ENCODE results near the gene POU2F1. TPM values are rescaled to one million over a fixed set of nuclear protein-coding genes. Genes with fewer than 3 reads are reported as not detected.
"Not testable (repeated sequence)": the region's sequence is repeated elsewhere in the genome, so short reads cannot be mapped to it uniquely, and the experiment has no call there.

POU2F1 gene
- total and polyA plus RNA-seq, 11 donors: 2.4 to 13.4 (median 8.8) TPM

DNA sequence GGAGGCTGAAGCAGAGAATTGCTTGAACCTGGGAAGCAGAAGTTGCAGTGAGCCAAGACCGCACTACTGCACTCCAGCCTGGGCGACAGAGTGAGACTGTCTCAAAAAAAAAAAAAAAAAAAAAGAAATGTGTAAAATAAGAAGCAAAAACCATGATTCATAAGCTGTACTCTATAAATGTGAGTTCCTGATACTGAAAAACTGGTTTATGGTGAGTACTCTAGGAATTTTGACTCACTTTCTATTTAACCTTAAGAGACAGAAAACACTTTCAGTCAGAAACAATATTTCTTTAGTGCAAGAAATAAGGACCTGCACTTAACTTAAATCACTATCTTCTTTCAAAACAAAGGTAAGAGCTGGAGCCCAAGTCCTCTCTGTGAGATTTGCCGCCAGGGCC, 19.9 kb upstream of the POU2F1 start:
- no peak overlapping the region for H3K4me3 ChIP-seq
- H3K4me1 ChIP-seq: peaks cover 0 to 5% (median 0%) of the 10 kb centered on the region in 12 donors
- DNase-seq (no peak), ATAC-seq (no peak)
- 97 to 100% (median 98%) methylated on average over 3 of the region's 3 CpGs for WGBS, 4 donors
- H3K27ac ChIP-seq: no peak overlapping the region
- intact Hi-C loops (cut with DNase I): loop anchor here in 2 of 10 donors (10.0 kb wide), 2 partner anchors 76 to 296 kb away; no protein-coding TSS in a partner anchor
- no peaks in the 10 kb centered on the region for H3K27me3 ChIP-seq
- no peaks in the 10 kb centered on the region for H3K36me3 ChIP-seq
- peaks cover 0 to 9% (median 3%) of the 10 kb centered on the region in 12 donors for H3K9me3 ChIP-seq
- TF ChIP-seq, protein P1, sequence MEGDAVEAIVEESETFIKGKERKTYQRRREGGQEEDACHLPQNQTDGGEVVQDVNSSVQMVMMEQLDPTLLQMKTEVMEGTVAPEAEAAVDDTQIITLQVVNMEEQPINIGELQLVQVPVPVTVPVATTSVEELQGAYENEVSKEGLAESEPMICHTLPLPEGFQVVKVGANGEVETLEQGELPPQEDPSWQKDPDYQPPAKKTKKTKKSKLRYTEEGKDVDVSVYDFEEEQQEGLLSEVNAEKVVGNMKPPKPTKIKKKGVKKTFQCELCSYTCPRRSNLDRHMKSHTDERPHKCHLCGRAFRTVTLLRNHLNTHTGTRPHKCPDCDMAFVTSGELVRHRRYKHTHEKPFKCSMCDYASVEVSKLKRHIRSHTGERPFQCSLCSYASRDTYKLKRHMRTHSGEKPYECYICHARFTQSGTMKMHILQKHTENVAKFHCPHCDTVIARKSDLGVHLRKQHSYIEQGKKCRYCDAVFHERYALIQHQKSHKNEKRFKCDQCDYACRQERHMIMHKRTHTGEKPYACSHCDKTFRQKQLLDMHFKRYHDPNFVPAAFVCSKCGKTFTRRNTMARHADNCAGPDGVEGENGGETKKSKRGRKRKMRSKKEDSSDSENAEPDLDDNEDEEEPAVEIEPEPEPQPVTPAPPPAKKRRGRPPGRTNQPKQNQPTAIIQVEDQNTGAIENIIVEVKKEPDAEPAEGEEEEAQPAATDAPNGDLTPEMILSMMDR (IDR thresholded peaks at IDR 0.05): no peak

DNA sequence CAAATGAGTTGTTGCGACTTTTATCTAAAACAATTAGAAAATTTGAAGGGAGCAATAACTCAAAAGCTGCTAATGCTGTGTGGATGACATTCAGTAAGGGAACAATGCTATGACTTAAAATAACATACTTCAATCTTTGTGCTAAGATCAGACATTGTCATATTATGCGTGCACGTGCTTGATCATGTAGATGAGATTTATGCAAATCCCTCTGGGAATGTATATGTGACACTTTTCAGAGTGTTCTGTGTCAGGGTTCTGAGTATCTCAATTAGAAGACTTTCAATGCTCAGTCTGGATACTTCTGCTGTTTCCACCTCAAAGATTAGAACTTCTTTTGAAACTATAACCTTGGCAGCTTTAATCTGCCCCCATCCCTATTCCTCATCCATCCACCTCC, 18.6 kb upstream of the POU2F1 start:
- Histone ChIP-seq H3K27ac (no peak overlapping the region), H3K27me3 (no peaks in the 10 kb centered on the region), H3K36me3 (no peaks in the 10 kb centered on the region), H3K4me3 (no peak overlapping the region), H3K4me1 (peaks cover 0 to 10% (median 0%) of the 10 kb centered on the region in 12 donors), H3K9me3 (peaks cover 0 to 9% (median 3%) of the 10 kb centered on the region in 12 donors)
- intact Hi-C loops (cut with DNase I): loop anchor here in 2 of 10 donors (10.0 kb wide), 2 partner anchors 77 to 297 kb away; no protein-coding TSS in a partner anchor
- DNase-seq: no peak
- WGBS, 4 donors: 84 to 88% (median 84%) methylated on average over 3 of the region's 3 CpGs
- no peak for TF ChIP-seq POLR2A (IDR thresholded peaks at IDR 0.05)
- TF ChIP-seq, protein P1 (IDR thresholded peaks at IDR 0.05): no peak
- ATAC-seq: no peak

DNA sequence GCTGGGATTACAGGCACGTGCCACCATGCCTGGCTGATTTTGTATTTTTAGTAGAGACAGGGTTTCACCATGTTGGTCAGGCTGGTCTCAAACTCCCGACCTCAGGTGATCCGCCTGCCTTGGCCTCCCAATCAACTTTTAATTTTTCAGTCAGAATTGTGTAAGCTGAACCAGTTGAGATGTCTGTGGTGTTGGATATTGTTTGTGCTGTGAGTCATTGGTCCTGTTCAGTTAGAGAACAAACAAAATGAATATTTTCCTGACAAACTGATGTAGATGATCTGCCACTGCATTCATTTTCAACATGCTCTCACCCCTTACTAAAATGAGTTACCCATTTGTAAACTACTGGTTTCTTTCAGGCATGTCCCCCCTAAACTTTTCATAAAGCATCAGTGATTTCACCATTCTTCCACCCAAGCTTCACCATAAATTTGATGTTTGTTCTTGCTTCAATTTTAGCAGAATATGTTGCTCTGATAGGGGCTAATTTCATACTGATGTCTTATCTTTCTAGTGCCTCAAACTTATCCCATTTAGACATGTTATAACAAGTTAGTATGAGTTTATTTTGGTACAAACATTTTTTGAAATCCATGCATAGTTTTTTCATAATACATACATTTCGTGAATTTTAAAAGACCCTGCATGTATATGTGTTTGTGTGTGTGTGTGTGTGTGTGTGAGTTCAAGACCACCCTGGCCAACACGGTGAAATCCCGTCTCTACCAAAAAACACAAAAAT, 15.2 kb upstream of the POU2F1 start:
- not testable (repeated sequence) for H3K4me1 ChIP-seq, DNase-seq, ATAC-seq, H3K27ac ChIP-seq, H3K36me3 ChIP-seq, H3K4me3 ChIP-seq, H3K27me3 ChIP-seq
- intact Hi-C loops (cut with DNase I): loop anchor here in 4 of 10 donors (5.0 to 10.0 kb wide), 4 partner anchors 81 to 301 kb away; no protein-coding TSS in a partner anchor
- WGBS, 4 donors: 92 to 94% (median 92%) methylated on average over 5 to 6 of the region's 6 CpGs
- H3K9me3 ChIP-seq: peaks cover 0 to 20% (median 3%) of the 10 kb centered on the region in 12 donors

DNA sequence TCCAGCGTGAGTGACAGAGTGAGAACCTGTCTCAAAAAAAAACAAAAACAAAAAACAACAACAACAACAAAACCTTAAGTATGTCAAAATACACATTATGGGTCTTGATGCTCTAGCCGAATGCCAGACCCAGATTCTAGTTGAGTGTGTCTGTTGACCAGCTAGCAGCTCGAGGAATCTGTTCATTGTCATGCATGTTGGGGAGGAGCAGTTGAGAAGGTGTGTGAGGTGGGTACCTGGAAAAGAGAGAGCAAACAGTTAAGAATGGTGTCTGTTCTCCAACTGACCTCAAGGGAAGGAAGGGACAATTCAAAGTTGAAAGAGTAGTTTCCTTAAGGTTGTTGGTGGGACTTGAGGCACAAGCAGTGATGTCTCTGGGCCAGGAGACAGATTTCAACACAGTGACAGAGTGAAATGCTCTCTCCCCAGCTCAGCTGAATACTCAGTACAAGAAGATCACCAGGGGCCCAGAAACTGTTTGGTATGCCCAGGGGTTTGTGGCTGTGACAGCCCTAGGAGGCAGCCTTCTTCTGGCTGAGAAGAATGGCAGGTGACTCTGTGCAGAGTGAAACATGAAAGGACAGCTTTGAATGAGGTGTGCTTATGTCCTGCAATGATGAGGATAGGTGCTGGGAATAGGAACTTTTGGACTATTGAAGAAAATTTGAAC, 14.4 kb upstream of the POU2F1 start:
- intact Hi-C loops (cut with DNase I): loop anchor here in 4 of 10 donors (5.0 to 10.0 kb wide), 4 partner anchors 82 to 302 kb away; no protein-coding TSS in a partner anchor
- no peak for DNase-seq
- H3K27me3 ChIP-seq: no peaks in the 10 kb centered on the region
- ATAC-seq: no peak
- no peak overlapping the region for H3K27ac ChIP-seq
- WGBS, 4 donors: 78 to 85% (median 84%) methylated on average over 3 of the region's 3 CpGs
- H3K9me3 ChIP-seq: peaks cover 0 to 20% (median 3%) of the 10 kb centered on the region in 12 donors
- TF ChIP-seq POLR2A (IDR thresholded peaks at IDR 0.05): no peak
- TF ChIP-seq, protein P1 (IDR thresholded peaks at IDR 0.05): no peak
- no peak overlapping the region for H3K4me3 ChIP-seq
- H3K36me3 ChIP-seq: no peaks in the 10 kb centered on the region
- peaks cover 0 to 5% (median 0%) of the 10 kb centered on the region in 12 donors for H3K4me1 ChIP-seq
